GM18951 (cell line): Measurements from ENCODE around the gene DOK5.

Source experiments
- POLR2A ChIP-seq: IDR thresholded peaks from 4 replicates; pipeline ENCODE4 v1.6.1; 2011; ENCODE audit warnings: mild to moderate bottlenecking; ENCODE audit not compliant: insufficient read length, insufficient read depth; ENCODE audit errors: extremely low read depth
- in situ Hi-C: fragments of 300-500 bp; cut with MboI; formaldehyde crosslinking; loops from one replicate; pipeline ENCODE4 v1.12.0; 2022; ENCODE audit warnings: low sequenced_read_pairs, mixed read lengths, inconsistent platforms; ENCODE audit not compliant: unreplicated experiment

DOK5 gene

GRCh38 chr20:54688476-54688875 is 213.1 kb downstream of the DOK5 start:
- in situ Hi-C loops = loop anchor here (25.0 kb wide), 1 partner anchor 1649 kb away; no protein-coding TSS in a partner anchor
- no peak for TF ChIP-seq POLR2A

- no peak for TF ChIP-seq POLR2A
- in situ Hi-C loops = loop anchor here (25.0 kb wide), 1 partner anchor 1647 kb away; no protein-coding TSS in a partner anchor
Observed at GRCh38 chr20:54690323-54690722, 214.9 kb downstream of the DOK5 start.

DNA sequence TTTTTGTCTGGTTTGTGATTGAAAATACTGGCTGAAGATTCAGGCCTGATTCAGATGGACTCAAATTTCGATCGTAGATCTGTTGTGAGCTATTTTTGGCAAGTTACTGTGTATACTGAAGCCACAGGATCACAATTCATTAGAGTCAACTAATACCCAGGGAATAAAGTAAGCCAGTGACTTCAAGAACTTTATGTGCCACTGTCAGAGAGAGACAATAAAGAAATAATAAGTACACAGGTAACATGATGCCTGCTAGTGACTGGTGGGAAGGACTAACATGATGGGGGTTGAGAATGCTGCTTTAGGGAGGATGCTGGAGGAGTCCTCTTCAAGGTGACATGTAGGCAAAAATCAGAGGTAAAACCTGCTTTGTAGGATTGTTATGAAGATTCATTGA is 215.9 kb downstream of the DOK5 start:
- no peak for TF ChIP-seq POLR2A
- in situ Hi-C loops = loop anchor here (25.0 kb wide), 1 partner anchor 1646 kb away; no protein-coding TSS in a partner anchor

DNA sequence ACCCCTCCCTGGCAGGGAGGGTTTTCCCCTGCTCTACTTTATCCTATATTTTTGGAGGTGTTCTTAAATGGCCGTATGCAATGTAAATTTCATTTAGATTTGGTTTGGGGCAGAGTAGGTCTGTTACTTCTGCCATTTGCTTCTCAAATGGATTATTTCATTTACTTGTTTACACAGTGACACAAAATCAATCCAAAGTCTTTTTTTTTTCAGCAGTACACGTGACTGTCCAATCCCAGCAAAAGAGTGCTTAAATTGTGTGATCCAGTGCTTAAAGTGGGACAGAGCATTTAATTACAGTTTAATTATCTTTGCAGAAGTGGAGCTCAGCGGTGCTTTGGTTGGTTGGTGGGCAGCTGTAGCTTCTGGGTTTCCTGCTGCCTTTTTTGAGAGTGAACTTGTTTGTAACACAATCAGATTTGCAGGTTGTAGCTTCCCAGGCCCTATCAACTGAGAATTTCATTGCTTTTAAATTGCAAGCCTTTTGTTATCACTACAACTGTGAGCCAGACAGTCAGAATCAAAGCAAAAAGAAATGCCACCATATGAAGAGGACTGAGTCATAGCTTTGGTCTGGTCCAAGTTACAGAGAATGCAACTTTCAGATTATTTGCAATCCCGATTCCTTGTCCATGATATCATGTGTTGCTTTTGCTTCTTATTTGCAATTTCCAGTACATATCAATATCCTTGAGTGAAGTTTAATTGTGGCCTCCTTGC is 216.9 kb downstream of the DOK5 start:
- TF ChIP-seq POLR2A = no peak
- in situ Hi-C loops = loop anchor here (25.0 kb wide), 1 partner anchor 1645 kb away; no protein-coding TSS in a partner anchor

DNA sequence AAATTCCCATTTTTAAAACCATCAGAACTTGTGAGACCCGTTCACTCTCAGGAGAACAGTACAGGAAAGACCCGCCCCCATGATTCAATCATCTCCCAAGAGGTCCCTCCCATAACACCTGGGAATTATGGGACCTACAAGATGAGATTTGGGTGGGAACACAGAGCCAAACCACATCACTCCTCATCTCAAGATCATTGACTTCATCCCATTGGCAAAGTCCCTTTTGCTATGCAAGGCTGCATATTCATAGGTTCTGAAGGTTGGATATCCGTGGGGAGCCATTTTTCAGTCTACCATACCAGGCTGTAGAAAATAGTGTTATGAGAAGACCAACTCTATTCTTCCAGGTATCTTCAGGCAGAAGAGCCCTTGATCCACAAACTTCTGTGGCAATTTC is 219.1 kb downstream of the DOK5 start:
- in situ Hi-C loops = loop anchor here (25.0 kb wide), 1 partner anchor 1643 kb away; no protein-coding TSS in a partner anchor
- TF ChIP-seq POLR2A = no peak

DNA sequence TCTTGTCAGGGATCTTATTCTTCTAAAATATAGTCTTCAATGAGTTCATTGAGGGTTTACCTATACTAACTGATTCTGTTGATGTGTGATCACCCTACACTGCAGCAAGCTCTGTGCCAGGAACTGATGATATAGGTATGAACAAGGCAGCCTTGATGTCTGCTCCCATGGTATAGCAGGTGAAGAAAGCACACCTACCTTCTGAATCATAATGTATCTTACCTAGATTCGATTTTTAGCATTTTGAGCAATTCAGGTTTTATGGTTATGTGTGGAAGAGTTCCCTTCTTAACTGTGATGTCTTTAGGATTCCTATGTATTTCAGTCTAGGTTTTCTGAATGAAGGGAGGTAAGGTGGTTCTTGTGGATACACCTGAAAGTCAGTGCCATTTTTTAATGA is 223.0 kb downstream of the DOK5 start:
- in situ Hi-C loops = loop anchor here (25.0 kb wide), 1 partner anchor 1639 kb away; no protein-coding TSS in a partner anchor

More for the DNA sequence above, 223.0 kb downstream of the DOK5 start:
- TF ChIP-seq POLR2A = no peak
